ENCODE measurements around the gene SH3TC2. TPM values are rescaled to one million over a fixed set of nuclear protein-coding genes. Genes with fewer than 3 reads are reported as not detected.

The SH3TC2 gene
- total RNA-seq, 2 donors from 2014 or later: 0.66 to 2.5 TPM

DNA sequence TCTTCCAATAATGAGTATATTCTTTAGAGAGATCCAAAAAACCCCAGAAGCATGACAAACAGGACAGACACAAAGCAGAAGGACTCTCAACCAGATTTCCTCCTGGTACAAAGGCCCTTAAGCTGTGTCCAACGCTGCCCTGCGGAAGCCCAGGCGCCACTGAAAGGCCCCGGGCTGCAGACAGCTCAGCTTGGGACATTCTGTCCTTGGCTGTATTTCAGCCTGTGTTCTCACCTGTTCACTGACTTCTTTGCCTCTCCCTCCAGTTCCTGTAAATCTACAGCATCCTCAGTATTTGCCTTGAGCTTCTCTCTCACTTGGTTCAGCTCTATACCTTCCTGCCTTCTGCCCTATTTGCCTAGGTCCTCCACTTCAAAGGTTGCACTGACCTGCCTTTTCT is 96.5 kb downstream of the SH3TC2 start:
- intact Hi-C loops (cut with DNase I): no loop called here
- TF ChIP-seq, protein P1, sequence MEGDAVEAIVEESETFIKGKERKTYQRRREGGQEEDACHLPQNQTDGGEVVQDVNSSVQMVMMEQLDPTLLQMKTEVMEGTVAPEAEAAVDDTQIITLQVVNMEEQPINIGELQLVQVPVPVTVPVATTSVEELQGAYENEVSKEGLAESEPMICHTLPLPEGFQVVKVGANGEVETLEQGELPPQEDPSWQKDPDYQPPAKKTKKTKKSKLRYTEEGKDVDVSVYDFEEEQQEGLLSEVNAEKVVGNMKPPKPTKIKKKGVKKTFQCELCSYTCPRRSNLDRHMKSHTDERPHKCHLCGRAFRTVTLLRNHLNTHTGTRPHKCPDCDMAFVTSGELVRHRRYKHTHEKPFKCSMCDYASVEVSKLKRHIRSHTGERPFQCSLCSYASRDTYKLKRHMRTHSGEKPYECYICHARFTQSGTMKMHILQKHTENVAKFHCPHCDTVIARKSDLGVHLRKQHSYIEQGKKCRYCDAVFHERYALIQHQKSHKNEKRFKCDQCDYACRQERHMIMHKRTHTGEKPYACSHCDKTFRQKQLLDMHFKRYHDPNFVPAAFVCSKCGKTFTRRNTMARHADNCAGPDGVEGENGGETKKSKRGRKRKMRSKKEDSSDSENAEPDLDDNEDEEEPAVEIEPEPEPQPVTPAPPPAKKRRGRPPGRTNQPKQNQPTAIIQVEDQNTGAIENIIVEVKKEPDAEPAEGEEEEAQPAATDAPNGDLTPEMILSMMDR (IDR thresholded peaks at IDR 0.05): no peak
- H3K36me3 ChIP-seq: no peaks in the 10 kb centered on the region
- H3K4me1 ChIP-seq: no peaks in the 10 kb centered on the region
- H3K9me3 ChIP-seq: no peaks in the 10 kb centered on the region
- H3K9ac ChIP-seq (ENCODE audit: low read depth in 2 of 2, low read length in 2 of 2): no peak overlapping the region
- no peaks in the 10 kb centered on the region for H3K27me3 ChIP-seq
- no peak for DNase-seq
- no peak overlapping the region for H3K27ac ChIP-seq
- no peak overlapping the region for H3K4me3 ChIP-seq

DNA sequence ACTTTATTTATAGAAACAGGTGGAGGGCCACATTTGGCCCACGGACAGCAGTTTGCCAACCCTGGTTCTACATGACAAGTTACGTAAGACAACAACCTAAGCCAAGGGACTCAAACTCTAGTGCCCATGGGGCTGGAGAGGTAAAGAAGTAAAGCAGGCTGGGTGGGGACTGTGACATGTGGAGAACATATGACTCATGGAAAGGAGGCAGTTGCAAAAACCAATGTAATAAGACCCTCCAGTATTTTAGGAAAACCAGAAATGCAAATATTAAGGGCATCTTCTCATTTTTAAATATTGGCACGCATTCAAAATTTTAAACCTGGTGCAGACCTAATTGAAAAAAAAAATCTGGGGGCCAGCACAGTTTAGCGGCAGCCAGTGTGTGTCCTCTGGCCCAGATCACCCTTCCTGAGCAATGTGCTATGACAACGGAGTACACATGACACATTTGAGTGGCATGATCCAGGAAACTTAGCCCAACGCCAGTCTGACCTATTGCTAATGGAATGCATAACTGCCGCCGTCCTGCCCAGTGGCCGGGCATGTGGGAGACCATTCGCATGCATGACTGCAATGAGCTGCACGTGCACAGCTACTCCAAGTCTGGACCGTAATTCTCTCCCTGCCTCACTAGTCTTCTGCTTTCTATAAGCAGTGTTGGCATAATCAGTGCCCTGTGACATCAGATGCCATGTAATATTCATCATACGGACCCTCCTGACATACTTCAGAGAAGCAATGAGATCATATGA is 97.2 kb downstream of the SH3TC2 start:
- no peaks in the 10 kb centered on the region for H3K9me3 ChIP-seq
- intact Hi-C loops (cut with DNase I): no loop called here
- no peaks in the 10 kb centered on the region for H3K4me1 ChIP-seq
- H3K9ac ChIP-seq (ENCODE audit: low read depth in 2 of 2, low read length in 2 of 2): no peak overlapping the region
- TF ChIP-seq, protein P1 (IDR thresholded peaks at IDR 0.05): no peak
- DNase-seq: peak; percentile 15
- H3K36me3 ChIP-seq: no peaks in the 10 kb centered on the region
- no peak overlapping the region for H3K27ac ChIP-seq
- no peak overlapping the region for H3K4me3 ChIP-seq
- no peaks in the 10 kb centered on the region for H3K27me3 ChIP-seq

DNA sequence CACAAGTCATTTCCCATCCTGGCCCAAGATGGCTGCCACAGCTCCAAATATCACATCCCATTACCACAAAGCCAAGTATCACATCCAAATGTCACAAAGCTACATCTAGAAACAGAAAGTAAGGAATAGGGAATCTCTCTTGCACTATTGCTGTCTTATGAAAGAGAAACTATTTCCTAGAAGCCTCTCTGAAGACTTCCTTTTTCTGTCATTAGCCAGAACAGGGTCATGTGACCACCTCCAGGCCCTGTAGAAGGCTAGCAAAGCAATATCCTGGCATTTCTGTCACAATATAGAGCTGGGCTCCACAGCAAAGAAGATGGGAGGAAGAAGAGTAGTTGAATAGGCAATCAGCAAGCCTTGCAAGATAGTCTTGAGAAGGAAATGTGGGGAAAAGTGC is 99.2 kb downstream of the SH3TC2 start:
- H3K4me3 ChIP-seq: no peak overlapping the region
- DNase-seq: no peak
- intact Hi-C loops (cut with DNase I): no loop called here
- H3K4me1 ChIP-seq: no peaks in the 10 kb centered on the region
- H3K36me3 ChIP-seq: no peaks in the 10 kb centered on the region
- H3K27me3 ChIP-seq: no peaks in the 10 kb centered on the region
- TF ChIP-seq, protein P1 (IDR thresholded peaks at IDR 0.05): no peak
- H3K9me3 ChIP-seq: no peaks in the 10 kb centered on the region
- H3K27ac ChIP-seq: no peak overlapping the region
- H3K9ac ChIP-seq (ENCODE audit: low read depth in 2 of 2, low read length in 2 of 2): no peak overlapping the region

DNA sequence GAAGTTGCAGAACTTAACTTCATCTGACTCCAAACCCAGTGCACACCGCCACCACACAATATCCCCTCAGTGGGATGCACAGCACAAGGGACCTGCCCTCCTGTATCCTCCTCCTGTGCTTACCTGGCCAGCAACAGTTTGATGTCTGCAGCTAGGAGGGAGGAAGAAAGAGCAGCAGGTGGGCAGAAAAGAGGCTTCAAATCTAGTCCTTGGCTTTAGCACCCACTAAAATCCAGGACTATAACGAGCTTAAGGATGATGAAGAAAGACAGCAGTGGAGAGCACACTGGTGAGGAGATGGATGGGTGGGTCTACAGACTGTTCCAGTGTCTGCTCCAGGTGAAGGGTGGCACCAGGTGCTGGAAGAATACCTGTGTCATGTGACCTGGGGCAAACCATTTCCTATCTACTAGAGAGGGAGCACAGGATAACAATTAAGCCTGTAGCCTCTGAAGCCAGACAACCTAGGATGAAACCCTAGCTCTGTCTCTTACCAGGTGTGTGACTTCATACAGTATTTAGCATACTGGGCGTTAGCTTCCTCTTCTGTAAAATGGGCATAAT is 100.0 kb downstream of the SH3TC2 start:
- TF ChIP-seq, protein P1 (IDR thresholded peaks at IDR 0.05): no peak
- Histone ChIP-seq H3K9ac (ENCODE audit: low read depth in 2 of 2, low read length in 2 of 2) (no peak overlapping the region), H3K9me3 (no peaks in the 10 kb centered on the region), H3K27me3 (no peaks in the 10 kb centered on the region), H3K4me3 (no peak overlapping the region), H3K4me1 (no peaks in the 10 kb centered on the region), H3K27ac (no peak overlapping the region), H3K36me3 (no peaks in the 10 kb centered on the region)
- intact Hi-C loops (cut with DNase I): no loop called here
- peak; percentile 13 for DNase-seq

DNA sequence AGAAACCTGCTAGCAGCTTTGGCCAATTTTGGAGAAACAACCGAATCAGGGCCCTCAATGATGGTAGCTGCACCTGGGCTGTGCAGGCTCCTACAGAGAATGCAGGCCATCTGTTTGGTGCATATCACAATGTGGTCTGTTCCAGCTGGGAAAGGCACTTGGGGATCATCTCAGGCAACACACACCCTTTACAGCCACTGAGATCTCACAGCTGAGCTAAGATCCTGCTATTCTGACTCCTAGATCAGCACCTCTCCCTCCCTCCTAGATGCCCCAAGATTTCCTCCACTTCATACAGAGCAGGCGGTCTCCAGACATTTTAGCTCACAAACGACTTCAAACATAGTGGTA is 100.7 kb downstream of the SH3TC2 start:
- no peaks in the 10 kb centered on the region for H3K4me1 ChIP-seq
- H3K4me3 ChIP-seq: no peak overlapping the region
- H3K36me3 ChIP-seq: no peaks in the 10 kb centered on the region
- H3K9ac ChIP-seq (ENCODE audit: low read depth in 2 of 2, low read length in 2 of 2): no peak overlapping the region
- H3K9me3 ChIP-seq: no peaks in the 10 kb centered on the region
- intact Hi-C loops (cut with DNase I): no loop called here
- H3K27ac ChIP-seq: no peak overlapping the region
- H3K27me3 ChIP-seq: no peaks in the 10 kb centered on the region
- TF ChIP-seq, protein P1 (IDR thresholded peaks at IDR 0.05): no peak
- no peak for DNase-seq
